Naive thymus-derived CD4-positive, alpha-beta T cell (primary cell): ENCODE results near the gene SHB. TPM values are rescaled to one million over a fixed set of nuclear protein-coding genes. Genes with fewer than 3 reads are reported as not detected.
A peak's percentile ranks its signal among the peaks of the same experiment; 100 is the strongest.

Source experiments
- ATAC-seq: fragments of 150-1000 bp; cut with Tn5 transposase; 2 replicates; pipeline ENCODE4 v1.10.0; 2021; ENCODE audit warnings: mild to moderate bottlenecking, moderate library complexity
- CTCF ChIA-PET: fragments of 350-600 bp; sonication (Branson Sonifier 250); formaldehyde crosslinking; loops from one replicate; lab custom pipeline; 2021; ENCODE audit warnings: antibody characterized with exemption; lab: Charles Lee
- POLR2A ChIA-PET: fragments of 350-600 bp; sonication (Branson Sonifier 250); formaldehyde crosslinking; loops from one replicate; lab custom pipeline; 2021; ENCODE audit warnings: antibody characterized with exemption, inconsistent platforms; lab: Charles Lee
- DNase-seq, 9 donors: peaks; one replicate each; pipeline versions ENCODE4 v3.0.0 to v3.0.0-alpha.2; 2020 to 2022; ENCODE audit warnings: mixed read lengths in 1 of 9
- H3K27ac ChIP-seq: one replicate; pipeline ENCODE4 v1.7.0; 2013; ENCODE audit warnings: mild to moderate bottlenecking, low read depth, low read length, moderate library complexity
- H3K27me3 ChIP-seq, 2 donors: one replicate each; pipeline ENCODE4 v1.7.0; 2013; ENCODE audit warnings: low read length in 2 of 2, mild to moderate bottlenecking in 2 of 2, moderate library complexity in 2 of 2; ENCODE audit not compliant: control insufficient read depth in 2 of 2, insufficient read depth in 2 of 2
- H3K36me3 ChIP-seq, 3 experiments: 1 replicate in 2 of 3; 2 replicates in 1 of 3; pipeline ENCODE4 v1.7.0; 2013; ENCODE audit warnings: low read length in 3 of 3, mild to moderate bottlenecking in 3 of 3, moderate library complexity in 1 of 3; ENCODE audit not compliant: insufficient read depth in 3 of 3, control insufficient read depth in 2 of 3
- H3K4me1 ChIP-seq, 2 donors: one replicate each; pipeline ENCODE4 v1.7.0; 2013; ENCODE audit warnings: low read length in 2 of 2, mild to moderate bottlenecking in 2 of 2, moderate library complexity in 1 of 2; ENCODE audit not compliant: control insufficient read depth in 2 of 2, insufficient read depth in 2 of 2
- H3K4me3 ChIP-seq: 2 replicates; pipeline ENCODE4 v1.7.0; 2013; ENCODE audit warnings: mild to moderate bottlenecking, low read length
- H3K9me3 ChIP-seq, 3 experiments: 1 replicate in 2 of 3; 2 replicates in 1 of 3; pipeline ENCODE4 v1.7.0; 2013; ENCODE audit warnings: low read length in 3 of 3; ENCODE audit not compliant: control insufficient read depth in 2 of 3
- H3K27ac Mint-ChIP-seq, 9 donors: one replicate each; pipeline ENCODE4 v1.8.0; 2020 to 2022; ENCODE audit warnings: mixed read lengths in 9 of 9, mild to moderate bottlenecking in 8 of 9, moderate library complexity in 5 of 9, inconsistent platforms in 2 of 9
- H3K27me3 Mint-ChIP-seq, 5 donors: one replicate each; pipeline ENCODE4 v1.8.0; 2021 to 2022; ENCODE audit warnings: mixed read lengths in 5 of 5, mild to moderate bottlenecking in 1 of 5
- H3K36me3 Mint-ChIP-seq, 5 donors: one replicate each; pipeline ENCODE4 v1.8.0; 2020 to 2022; ENCODE audit warnings: mixed read lengths in 5 of 5, mild to moderate bottlenecking in 3 of 5, inconsistent platforms in 1 of 5
- H3K4me1 Mint-ChIP-seq, 7 donors: one replicate each; pipeline ENCODE4 v1.8.0; 2020 to 2022; ENCODE audit warnings: mixed read lengths in 7 of 7, mild to moderate bottlenecking in 3 of 7, inconsistent platforms in 1 of 7
- H3K4me3 Mint-ChIP-seq, 10 donors: one replicate each; pipeline ENCODE4 v1.8.0; 2020 to 2022; ENCODE audit warnings: mild to moderate bottlenecking in 10 of 10, mixed read lengths in 10 of 10, moderate library complexity in 6 of 10, inconsistent platforms in 2 of 10
- H3K9me3 Mint-ChIP-seq, 11 donors: one replicate each; pipeline ENCODE4 v1.8.0; 2020 to 2022; ENCODE audit warnings: mixed read lengths in 11 of 11, mild to moderate bottlenecking in 4 of 11, inconsistent platforms in 1 of 11, moderate library complexity in 1 of 11
- intact Hi-C, 2 donors: fragments of 100-400 bp; cut with micrococcal nuclease; formaldehyde crosslinking; loops; one replicate each; pipeline ENCODE4 v1.15.1; 2023
- polyA plus RNA-seq, 2 donors: library from polyadenylated mRNA; unstranded; fragments of 300-500 nt; fragmentation: Illumina TruSeq; gene quantifications; one replicate each; pipeline ENCODE4 v1.2.3, GENCODE V29; 2021
- total RNA-seq, 6 experiments: library from RNA in 5 of 6; stranded (reverse) in 5 of 6; gene quantifications; 1 replicate in 5 of 6; 2 replicates in 1 of 6; pipeline ENCODE4 v1.2.3 and lab custom pipeline; 2021 to 2026

The SHB gene
- total and polyA plus RNA-seq, 7 experiments from 2014 or later: 0.15 to 2.0 (median 0.68) TPM

DNA sequence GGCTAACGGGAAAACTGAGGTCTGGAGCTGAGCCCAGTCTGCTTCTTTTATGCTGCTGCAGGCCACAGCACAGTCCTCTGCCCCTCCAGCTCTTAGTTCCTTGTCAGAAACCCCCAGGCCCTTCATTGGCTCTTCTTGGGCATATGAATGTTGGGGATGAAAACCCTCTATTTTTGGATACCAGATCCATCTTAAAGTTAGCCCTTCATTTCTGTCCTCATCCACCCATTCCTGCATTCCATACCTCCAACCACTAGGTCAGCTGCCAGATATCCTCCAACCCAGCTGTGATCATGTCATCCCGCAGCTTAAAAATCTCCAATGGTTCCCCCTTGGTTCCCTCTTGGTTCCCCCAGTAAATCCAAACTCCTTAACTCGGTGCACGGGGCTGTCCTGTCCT is 163.3 kb downstream of the SHB start:
- Histone ChIP-seq H3K4me1 (peaks cover 20 to 22% of the 10 kb centered on the region in 2 donors), H3K27ac (no peak overlapping the region), H3K36me3 (peaks cover 0 to 5% (median 0%) of the 10 kb centered on the region in 3 experiments), H3K27me3 (no peaks in the 10 kb centered on the region), H3K4me3 (no peak overlapping the region), H3K9me3 (no peaks in the 10 kb centered on the region)
- DNase-seq: no peak
- Mint-ChIP-seq H3K9me3 (no peaks in the 10 kb centered on the region), H3K4me3 (peak overlapping the region; percentile 6 to 63 (median 44)), H3K4me1 (peaks cover 16 to 38% (median 29%) of the 10 kb centered on the region in 7 donors), H3K27me3 (peaks cover 0 to 4% (median 0%) of the 10 kb centered on the region in 5 donors), H3K36me3 (peaks cover 0 to 2% (median 0%) of the 10 kb centered on the region in 5 donors), H3K27ac (peak overlapping the region in 6 of 9 donors; percentile 20 to 92 (median 64))
- ATAC-seq: no peak
- ChIA-PET CTCF (interaction anchor here (1.3 kb wide), 1 partner anchor 153 kb away, joined by 4 read pairs; no protein-coding TSS in a partner anchor), POLR2A (no interaction called here)
- intact Hi-C loops: loop anchor here in 1 of 2 donors (2.0 kb wide), 4 partner anchors 105 to 487 kb away; partner anchors contain the start of genes ALDH1B1, DCAF10 and SHB

GRCh38 chr9:37905131-37905505 is 163.9 kb downstream of the SHB start:
- Histone ChIP-seq H3K4me1 (peaks cover 20 to 22% of the 10 kb centered on the region in 2 donors), H3K27ac (peak overlapping the region; percentile 71), H3K27me3 (no peaks in the 10 kb centered on the region), H3K36me3 (peaks cover 0 to 5% (median 0%) of the 10 kb centered on the region in 3 experiments), H3K4me3 (peak overlapping the region; percentile 69), H3K9me3 (no peaks in the 10 kb centered on the region)
- intact Hi-C loops: loop anchor here in 1 of 2 donors (2.0 kb wide), 4 partner anchors 104 to 488 kb away; partner anchors contain the start of genes ALDH1B1, DCAF10 and SHB
- no peak for DNase-seq
- Mint-ChIP-seq H3K4me1 (peaks cover 16 to 41% (median 30%) of the 10 kb centered on the region in 7 donors), H3K4me3 (peak overlapping the region in 9 of 10 donors; percentile 25 to 93 (median 89)), H3K9me3 (no peaks in the 10 kb centered on the region), H3K36me3 (peaks cover 0 to 2% (median 0%) of the 10 kb centered on the region in 5 donors), H3K27ac (peak overlapping the region in 7 of 9 donors; percentile 25 to 97 (median 93)), H3K27me3 (peaks cover 0 to 4% (median 0%) of the 10 kb centered on the region in 5 donors)
- ChIA-PET POLR2A (no interaction called here), CTCF (interaction anchor here (1.0 to 1.3 kb wide), 2 partner anchors 9 to 152 kb away, joined by 4 read pairs; no protein-coding TSS in a partner anchor)
- ATAC-seq: no peak

DNA sequence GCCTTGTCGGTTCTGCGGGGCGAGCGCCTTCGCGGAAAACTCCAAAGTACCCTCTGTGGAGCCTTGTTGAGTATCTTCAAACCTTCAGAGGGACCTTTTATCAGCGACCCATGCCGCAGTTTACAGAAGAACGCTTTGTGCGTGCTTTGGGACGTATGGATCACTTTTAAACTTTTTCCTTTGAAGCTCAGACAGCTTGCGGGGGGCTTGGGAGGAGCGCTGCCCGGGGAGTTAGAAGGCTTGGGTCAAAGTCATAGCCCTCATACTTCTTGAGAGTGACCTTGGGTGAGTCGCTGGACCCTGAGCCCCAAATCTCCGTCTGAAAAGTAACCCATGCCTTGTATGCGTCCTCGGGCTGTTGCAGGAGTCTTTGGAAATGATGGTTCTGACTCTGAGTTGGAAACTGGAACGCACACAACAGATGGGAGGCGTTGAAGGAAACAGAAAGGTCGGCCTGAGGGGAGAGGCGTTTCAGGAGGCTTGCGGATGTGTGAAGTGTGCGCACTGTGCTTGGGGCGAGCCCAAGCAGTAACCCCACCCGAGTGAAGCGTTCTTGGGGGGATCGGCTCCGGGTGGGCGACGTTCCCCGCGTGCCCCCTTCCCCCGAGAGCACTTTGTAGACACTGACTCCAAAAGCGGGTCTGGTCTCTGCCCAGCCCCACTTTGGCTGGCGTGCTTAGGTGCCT is 164.4 kb downstream of the SHB start:
- DNase-seq: no peak
- peak overlapping the region; percentile 71 for H3K27ac ChIP-seq

GRCh38 chr9:37903647-37904444 is 165.2 kb downstream of the SHB start, which contains the start of gene SLC25A51:
Gene SLC25A51, minus strand, starts transcription at chr9:37904127. Its CDS starts 15,577 bp downstream, at chr9:37888550.
- Mint-ChIP-seq H3K27me3 (peaks cover 0 to 4% (median 0%) of the 10 kb centered on the region in 5 donors), H3K36me3 (peaks cover 0 to 4% (median 0%) of the 10 kb centered on the region in 5 donors), H3K4me3 (peak within 1 kb of the TSS; percentile 88 to 96 (median 90)), H3K27ac (peak within 1 kb of the TSS; percentile 90 to 97 (median 94)), H3K4me1 (peaks cover 16 to 41% (median 30%) of the 10 kb centered on the region in 7 donors), H3K9me3 (no peaks in the 10 kb centered on the region)
- intact Hi-C loops: loop anchor here (1.0 to 5.0 kb wide), 10 partner anchors 103 to 489 kb away; partner anchors contain the start of genes ALDH1B1 (in 1 of the 2), DCAF10 (in 1 of the 2), EXOSC3 (in 1 of the 2) and FBXO10 (in 1 of the 2)
- DNase-seq (peak; percentile 89 to 99 (median 95)), ATAC-seq (peak; percentile 93)
- Histone ChIP-seq H3K27me3 (no peaks in the 10 kb centered on the region), H3K4me3 (peak within 1 kb of the TSS; percentile 69), H3K9me3 (no peaks in the 10 kb centered on the region), H3K36me3 (peaks cover 0 to 12% (median 5%) of the 10 kb centered on the region in 3 experiments), H3K4me1 (peaks cover 20 to 22% of the 10 kb centered on the region in 2 donors), H3K27ac (peak within 1 kb of the TSS; percentile 71)
- ChIA-PET POLR2A (interaction anchor here (0.7 to 1.9 kb wide), 3 partner anchors 119 to 165 kb away, joined by 3 to 6 read pairs (median 3); partner anchors contain the start of genes EXOSC3 and SHB), CTCF (interaction anchor here (0.9 to 1.0 kb wide), 3 partner anchors 10 to 1741 kb away, joined by 4 read pairs; no protein-coding TSS in a partner anchor)

More for the DNA sequence above, 164.4 kb downstream of the SHB start:
- Histone ChIP-seq H3K27me3 (no peaks in the 10 kb centered on the region), H3K4me1 (peaks cover 20 to 22% of the 10 kb centered on the region in 2 donors), H3K4me3 (peak overlapping the region; percentile 69), H3K36me3 (peaks cover 0 to 5% (median 0%) of the 10 kb centered on the region in 3 experiments), H3K9me3 (no peaks in the 10 kb centered on the region)
- ChIA-PET POLR2A (interaction anchor here (0.7 to 1.9 kb wide), 2 partner anchors 119 to 164 kb away, joined by 3 to 6 read pairs; partner anchors contain the start of gene SHB), CTCF (interaction anchor here (1.0 kb wide), 1 partner anchor 9 kb away, joined by 4 read pairs; no protein-coding TSS in a partner anchor)
- no peaks in the 10 kb centered on the region for H3K9me3 Mint-ChIP-seq
- ATAC-seq: no peak
- H3K27ac Mint-ChIP-seq: peak overlapping the region; percentile 90 to 97 (median 94)
- intact Hi-C loops: loop anchor here in 1 of 2 donors (1.0 to 5.0 kb wide), 9 partner anchors 104 to 488 kb away; partner anchors contain the start of genes ALDH1B1, DCAF10, FBXO10 and POLR1E
- peak overlapping the region; percentile 88 to 96 (median 90) for H3K4me3 Mint-ChIP-seq
- peaks cover 0 to 2% (median 0%) of the 10 kb centered on the region in 5 donors for H3K36me3 Mint-ChIP-seq
- peaks cover 0 to 4% (median 0%) of the 10 kb centered on the region in 5 donors for H3K27me3 Mint-ChIP-seq
- H3K4me1 Mint-ChIP-seq: peaks cover 16 to 41% (median 30%) of the 10 kb centered on the region in 7 donors

DNA sequence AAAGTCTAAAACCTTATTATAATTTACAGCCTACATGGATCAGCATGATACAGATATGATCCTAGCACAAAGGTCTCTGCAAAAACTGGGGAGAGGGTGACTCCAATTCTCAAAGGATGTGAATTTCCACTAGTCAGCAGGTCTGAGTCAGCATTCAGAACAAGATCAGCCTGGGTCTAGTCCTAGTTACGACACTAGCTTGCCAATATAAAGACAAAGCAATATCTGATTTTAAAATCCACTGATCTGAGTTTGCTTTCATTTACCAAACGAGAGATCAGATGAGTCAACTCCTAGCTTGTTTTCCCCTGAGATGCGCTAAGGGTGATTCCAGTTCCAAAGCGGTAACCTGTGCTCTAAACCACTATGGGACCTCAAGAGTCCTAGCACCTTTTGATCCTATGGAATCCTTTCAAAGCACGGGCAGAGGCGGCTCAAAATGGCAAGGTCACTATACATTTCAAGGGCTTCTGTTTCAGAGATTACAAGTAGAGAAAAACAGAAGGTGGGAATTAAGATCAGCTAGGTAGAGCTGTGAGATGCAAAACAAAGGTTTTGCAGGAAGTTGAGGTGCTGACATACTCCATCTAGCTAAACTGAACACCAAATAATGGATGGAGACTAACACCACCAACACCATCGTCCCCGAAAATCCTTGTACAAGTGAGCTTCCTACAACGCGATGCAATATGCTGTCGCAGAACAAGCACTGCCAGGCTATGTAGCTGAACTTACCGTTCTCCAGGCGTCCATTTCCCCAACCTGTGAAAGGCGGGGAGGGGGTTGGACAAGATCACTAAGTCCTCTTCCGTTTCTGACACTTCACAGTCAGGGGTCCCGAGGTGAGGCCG is 166.0 kb downstream of the SHB start:
- Histone ChIP-seq H3K36me3 (peaks cover 0 to 15% (median 7%) of the 10 kb centered on the region in 3 experiments), H3K4me1 (peaks cover 20 to 22% of the 10 kb centered on the region in 2 donors), H3K27me3 (no peaks in the 10 kb centered on the region), H3K27ac (peak overlapping the region; percentile 71), H3K4me3 (peak overlapping the region; percentile 69), H3K9me3 (no peaks in the 10 kb centered on the region)
- Mint-ChIP-seq H3K4me3 (peak overlapping the region; percentile 88 to 96 (median 90)), H3K9me3 (no peaks in the 10 kb centered on the region), H3K4me1 (peaks cover 16 to 41% (median 27%) of the 10 kb centered on the region in 7 donors), H3K36me3 (peaks cover 0 to 5% (median under 1%) of the 10 kb centered on the region in 5 donors), H3K27ac (peak overlapping the region in 8 of 9 donors; percentile 34 to 93 (median 78)), H3K27me3 (peaks cover 0 to 4% (median 0%) of the 10 kb centered on the region in 5 donors)
- intact Hi-C loops: loop anchor here (1.0 to 5.0 kb wide), 4 partner anchors 118 to 416 kb away; partner anchors contain the start of genes EXOSC3 (in 1 of the 2), FBXO10 (in 1 of the 2) and POLR1E (in 1 of the 2)
- ChIA-PET CTCF (interaction anchor here (0.9 kb wide), 2 partner anchors 11 to 1740 kb away, joined by 4 read pairs; no protein-coding TSS in a partner anchor), POLR2A (interaction anchor here (0.7 to 1.9 kb wide), 4 partner anchors 48 to 757 kb away, joined by 3 to 6 read pairs (median 3); partner anchors contain the start of genes EXOSC3 and SHB)
- DNase-seq (peak in 2 of 9 donors; percentile 6 to 17), ATAC-seq (no peak)
